ENCODE results near the gene TRHDE.

DNA sequence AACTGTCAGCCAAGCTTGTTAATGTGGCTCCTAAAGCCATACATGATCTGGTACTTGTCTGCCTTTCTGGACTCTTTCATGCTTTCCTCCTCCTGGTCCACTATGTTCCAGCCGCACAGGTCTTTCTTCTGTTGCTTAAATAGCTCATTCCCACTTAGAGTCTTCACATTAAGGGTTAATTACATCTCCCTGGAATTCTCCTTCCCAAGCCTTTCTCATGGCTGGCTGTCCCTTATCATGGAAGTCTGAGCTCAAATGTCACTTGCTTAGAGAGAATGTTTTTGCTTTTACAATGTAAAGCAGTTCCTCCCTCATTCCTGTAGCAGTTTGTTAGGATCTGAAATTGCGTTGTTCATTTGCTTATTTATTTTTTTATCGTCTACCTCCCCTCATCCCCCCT lies 199.6 kb downstream of the TRHDE start:
- no peak for TF ChIP-seq CTCF (IDR thresholded peaks at IDR 0.05)
- TF ChIP-seq, protein P1, sequence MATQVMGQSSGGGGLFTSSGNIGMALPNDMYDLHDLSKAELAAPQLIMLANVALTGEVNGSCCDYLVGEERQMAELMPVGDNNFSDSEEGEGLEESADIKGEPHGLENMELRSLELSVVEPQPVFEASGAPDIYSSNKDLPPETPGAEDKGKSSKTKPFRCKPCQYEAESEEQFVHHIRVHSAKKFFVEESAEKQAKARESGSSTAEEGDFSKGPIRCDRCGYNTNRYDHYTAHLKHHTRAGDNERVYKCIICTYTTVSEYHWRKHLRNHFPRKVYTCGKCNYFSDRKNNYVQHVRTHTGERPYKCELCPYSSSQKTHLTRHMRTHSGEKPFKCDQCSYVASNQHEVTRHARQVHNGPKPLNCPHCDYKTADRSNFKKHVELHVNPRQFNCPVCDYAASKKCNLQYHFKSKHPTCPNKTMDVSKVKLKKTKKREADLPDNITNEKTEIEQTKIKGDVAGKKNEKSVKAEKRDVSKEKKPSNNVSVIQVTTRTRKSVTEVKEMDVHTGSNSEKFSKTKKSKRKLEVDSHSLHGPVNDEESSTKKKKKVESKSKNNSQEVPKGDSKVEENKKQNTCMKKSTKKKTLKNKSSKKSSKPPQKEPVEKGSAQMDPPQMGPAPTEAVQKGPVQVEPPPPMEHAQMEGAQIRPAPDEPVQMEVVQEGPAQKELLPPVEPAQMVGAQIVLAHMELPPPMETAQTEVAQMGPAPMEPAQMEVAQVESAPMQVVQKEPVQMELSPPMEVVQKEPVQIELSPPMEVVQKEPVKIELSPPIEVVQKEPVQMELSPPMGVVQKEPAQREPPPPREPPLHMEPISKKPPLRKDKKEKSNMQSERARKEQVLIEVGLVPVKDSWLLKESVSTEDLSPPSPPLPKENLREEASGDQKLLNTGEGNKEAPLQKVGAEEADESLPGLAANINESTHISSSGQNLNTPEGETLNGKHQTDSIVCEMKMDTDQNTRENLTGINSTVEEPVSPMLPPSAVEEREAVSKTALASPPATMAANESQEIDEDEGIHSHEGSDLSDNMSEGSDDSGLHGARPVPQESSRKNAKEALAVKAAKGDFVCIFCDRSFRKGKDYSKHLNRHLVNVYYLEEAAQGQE (IDR thresholded peaks at IDR 0.05; ENCODE audit: insufficient read depth in 1 of 2, low read depth in 2 of 2, low read length in 1 of 2): no peak
- TF ChIP-seq SIN3A (IDR thresholded peaks at IDR 0.05; ENCODE audit: borderline replicate concordance, insufficient read depth, low read depth, low read length): no peak
- no peak for TF ChIP-seq TCF7L2 (IDR thresholded peaks at IDR 0.05; ENCODE audit: low read depth, low read length)

All from Panc1 (cell line).